ENCODE measurements around the gene CTPS1.

The CTPS1 gene

GRCh38 chr1:40954626-40955025 lies 24.9 kb upstream of the CTPS1 start:
- no peak overlapping the region for H3K4me3 Mint-ChIP-seq
- H3K9me3 Mint-ChIP-seq, result no peaks in the 10 kb centered on the region
- no peak overlapping the region for H3K27ac Mint-ChIP-seq
- H3K4me1 Mint-ChIP-seq, result peaks cover 8% of the 10 kb centered on the region
- peaks cover 3% of the 10 kb centered on the region for H3K27me3 Mint-ChIP-seq
- no peaks in the 10 kb centered on the region for H3K36me3 Mint-ChIP-seq

- Mint-ChIP-seq H3K9me3 (no peaks in the 10 kb centered on the region), H3K27ac (no peak overlapping the region), H3K4me3 (no peak overlapping the region), H3K36me3 (no peaks in the 10 kb centered on the region), H3K27me3 (peaks cover 3% of the 10 kb centered on the region), H3K4me1 (peaks cover 8% of the 10 kb centered on the region)
These were observed 24.2 kb upstream of the CTPS1 start for GRCh38 chr1:40955266-40955665.

- H3K4me1 Mint-ChIP-seq, result peaks cover 8% of the 10 kb centered on the region
- H3K4me3 Mint-ChIP-seq, result no peak overlapping the region
- peaks cover 3% of the 10 kb centered on the region for H3K27me3 Mint-ChIP-seq
- no peaks in the 10 kb centered on the region for H3K9me3 Mint-ChIP-seq
- no peaks in the 10 kb centered on the region for H3K36me3 Mint-ChIP-seq
- no peak overlapping the region for H3K27ac Mint-ChIP-seq
These were observed 23.1 kb upstream of the CTPS1 start for GRCh38 chr1:40956407-40956806.

- H3K9me3 Mint-ChIP-seq, result no peaks in the 10 kb centered on the region
- no peaks in the 10 kb centered on the region for H3K36me3 Mint-ChIP-seq
- peaks cover 1% of the 10 kb centered on the region for H3K27me3 Mint-ChIP-seq
- H3K4me3 Mint-ChIP-seq, result no peak overlapping the region
- no peak overlapping the region for H3K27ac Mint-ChIP-seq
- H3K4me1 Mint-ChIP-seq, result no peaks in the 10 kb centered on the region
These were observed 21.3 kb upstream of the CTPS1 start for GRCh38 chr1:40958210-40958609.

- H3K4me3 Mint-ChIP-seq, result no peak overlapping the region
- H3K9me3 Mint-ChIP-seq, result no peaks in the 10 kb centered on the region
- H3K4me1 Mint-ChIP-seq, result no peaks in the 10 kb centered on the region
- H3K36me3 Mint-ChIP-seq, result no peaks in the 10 kb centered on the region
- H3K27me3 Mint-ChIP-seq, result no peaks in the 10 kb centered on the region
- H3K27ac Mint-ChIP-seq, result no peak overlapping the region
These were observed 14.0 kb upstream of the CTPS1 start for GRCh38 chr1:40965531-40965930.

- H3K4me3 Mint-ChIP-seq, result no peak overlapping the region
- no peaks in the 10 kb centered on the region for H3K36me3 Mint-ChIP-seq
- no peaks in the 10 kb centered on the region for H3K4me1 Mint-ChIP-seq
- no peaks in the 10 kb centered on the region for H3K9me3 Mint-ChIP-seq
- no peaks in the 10 kb centered on the region for H3K27me3 Mint-ChIP-seq
- H3K27ac Mint-ChIP-seq, result no peak overlapping the region
These were observed 13.1 kb upstream of the CTPS1 start for GRCh38 chr1:40966417-40966816.

- no peaks in the 10 kb centered on the region for H3K4me1 Mint-ChIP-seq
- H3K27me3 Mint-ChIP-seq, result no peaks in the 10 kb centered on the region
- no peak overlapping the region for H3K27ac Mint-ChIP-seq
- H3K36me3 Mint-ChIP-seq, result no peaks in the 10 kb centered on the region
- H3K4me3 Mint-ChIP-seq, result no peak overlapping the region
- H3K9me3 Mint-ChIP-seq, result no peaks in the 10 kb centered on the region
These were observed 10.1 kb upstream of the CTPS1 start for GRCh38 chr1:40969445-40969844.

- no peak overlapping the region for H3K27ac Mint-ChIP-seq
- no peaks in the 10 kb centered on the region for H3K27me3 Mint-ChIP-seq
- H3K4me3 Mint-ChIP-seq, result no peak overlapping the region
- H3K9me3 Mint-ChIP-seq, result no peaks in the 10 kb centered on the region
- no peaks in the 10 kb centered on the region for H3K36me3 Mint-ChIP-seq
- no peaks in the 10 kb centered on the region for H3K4me1 Mint-ChIP-seq
These were observed 7.5 kb upstream of the CTPS1 start for GRCh38 chr1:40971966-40972365.

GRCh38 chr1:40973912-40974311 lies 5.6 kb upstream of the CTPS1 start:
- Mint-ChIP-seq H3K4me3 (no peak overlapping the region), H3K9me3 (no peaks in the 10 kb centered on the region), H3K27ac (no peak overlapping the region), H3K36me3 (no peaks in the 10 kb centered on the region), H3K27me3 (no peaks in the 10 kb centered on the region), H3K4me1 (peaks cover 3% of the 10 kb centered on the region)

GRCh38 chr1:40974945-40975344 lies 4.6 kb upstream of the CTPS1 start:
- Mint-ChIP-seq H3K27me3 (no peaks in the 10 kb centered on the region), H3K9me3 (no peaks in the 10 kb centered on the region), H3K27ac (no peak overlapping the region), H3K4me1 (peaks cover 4% of the 10 kb centered on the region), H3K4me3 (no peak overlapping the region), H3K36me3 (no peaks in the 10 kb centered on the region)

GRCh38 chr1:40976952-40977690 lies 2.4 kb upstream of the CTPS1 start:
- H3K27me3 Mint-ChIP-seq, result no peaks in the 10 kb centered on the region
- peaks cover 14% of the 10 kb centered on the region for H3K36me3 Mint-ChIP-seq
- H3K4me3 Mint-ChIP-seq, result no peak overlapping the region
- peaks cover 19% of the 10 kb centered on the region for H3K4me1 Mint-ChIP-seq
- H3K27ac Mint-ChIP-seq, result no peak overlapping the region
- no peaks in the 10 kb centered on the region for H3K9me3 Mint-ChIP-seq

GRCh38 chr1:40977716-40978115 lies 1.8 kb upstream of the CTPS1 start:
- Mint-ChIP-seq H3K27me3 (no peaks in the 10 kb centered on the region), H3K27ac (no peak overlapping the region), H3K4me3 (no peak overlapping the region), H3K4me1 (peaks cover 25% of the 10 kb centered on the region), H3K36me3 (peaks cover 18% of the 10 kb centered on the region), H3K9me3 (no peaks in the 10 kb centered on the region)

- H3K9me3 Mint-ChIP-seq, result no peaks in the 10 kb centered on the region
- peak overlapping the region; percentile 79 for H3K4me3 Mint-ChIP-seq
- no peaks in the 10 kb centered on the region for H3K27me3 Mint-ChIP-seq
- H3K36me3 Mint-ChIP-seq, result peaks cover 23% of the 10 kb centered on the region
- H3K27ac Mint-ChIP-seq, result no peak overlapping the region
- H3K4me1 Mint-ChIP-seq, result peaks cover 37% of the 10 kb centered on the region
These were observed 633 bp upstream of the CTPS1 start for GRCh38 chr1:40978886-40979240.

- Mint-ChIP-seq H3K36me3 (peaks cover 31% of the 10 kb centered on the region), H3K27ac (peak overlapping the region; percentile 99), H3K9me3 (no peaks in the 10 kb centered on the region), H3K27me3 (no peaks in the 10 kb centered on the region), H3K4me3 (peak overlapping the region; percentile 96), H3K4me1 (peaks cover 47% of the 10 kb centered on the region)
These were observed 564 bp downstream of the CTPS1 start for GRCh38 chr1:40980068-40980452.

GRCh38 chr1:40980453-40981121 lies 1.1 kb downstream of the CTPS1 start:
- H3K27ac Mint-ChIP-seq, result peak overlapping the region; percentile 99
- H3K27me3 Mint-ChIP-seq, result no peaks in the 10 kb centered on the region
- peaks cover 34% of the 10 kb centered on the region for H3K36me3 Mint-ChIP-seq
- H3K4me3 Mint-ChIP-seq, result peak overlapping the region; percentile 96
- peaks cover 53% of the 10 kb centered on the region for H3K4me1 Mint-ChIP-seq
- H3K9me3 Mint-ChIP-seq, result no peaks in the 10 kb centered on the region

GRCh38 chr1:40981691-40982448 lies 2.4 kb downstream of the CTPS1 start:
- Mint-ChIP-seq H3K27me3 (no peaks in the 10 kb centered on the region), H3K36me3 (peaks cover 41% of the 10 kb centered on the region), H3K27ac (peak overlapping the region; percentile 88), H3K4me1 (peaks cover 60% of the 10 kb centered on the region), H3K9me3 (no peaks in the 10 kb centered on the region), H3K4me3 (peak overlapping the region; percentile 96)
